K562 (cell line): ENCODE results near the gene CLDN34. TPM values are rescaled to one million over a fixed set of nuclear protein-coding genes. Genes with fewer than 3 reads are reported as not detected.

Experiments used
- ATAC-seq: fragments of 200-7000 bp; cut with Tn5 transposase; 3 replicates; pipeline ENCODE4 v1.9.1; 2020; ENCODE audit warnings: moderate library complexity
- BruUV-seq: library from RNA; stranded (reverse); fragments of 400-500 nt; replicated peaks from 2 replicates; lab custom pipeline; 2021; lab: Mats Ljungman, UMichigan
- CTCF ChIA-PET: fragments of 300-600 bp; formaldehyde crosslinking; extraction: SDS; loops from one replicate; lab custom pipeline; 2021; ENCODE audit warnings: low intra/inter-chr PET ratio; lab: Yijun Ruan, JAX
- POLR2A ChIA-PET: fragments of 300-600, 350-650 bp; sonication (Branson Sonifier 250); formaldehyde crosslinking; extraction: SDS; loops from one replicate; lab custom pipeline; 2021; ENCODE audit warnings: antibody characterized with exemption, inconsistent platforms; lab: Yijun Ruan, JAX
- DNase-seq, 4 experiments: peaks; one replicate each; pipeline versions ENCODE4 v3.0.0 to v3.0.0-alpha.2; 2011 to 2018; ENCODE audit warnings: low spot score in 3 of 4, mixed read lengths in 3 of 4; ENCODE audit errors: extremely low read depth in 1 of 4
- FAIRE-seq: peaks from 2 replicates; lab custom pipeline; 2011; peaks lifted over from hg19 to GRCh38; lab: Jason Lieb, UNC
- H2AFZ ChIP-seq: 2 replicates; pipeline ENCODE4 v1.6.0; 2011; ENCODE audit warnings: low read depth, low read length, control low read depth, inconsistent platforms
- H3K27ac ChIP-seq: fragments of 200-600 bp; 3 replicates; pipeline ENCODE4 v1.8.0; 2011; ENCODE audit warnings: low read depth, mild to moderate bottlenecking, control low read depth, inconsistent platforms, low read length, moderate library complexity, mixed read lengths; ENCODE audit errors: extremely low read depth
- H3K27me3 ChIP-seq, 2 experiments: fragments of 300-600 bp in 1 of 2; 2 replicates in 1 of 2; 3 replicates in 1 of 2; pipeline versions ENCODE4 v1.6.0 to v1.8.0; 2011; ENCODE audit warnings: inconsistent platforms in 2 of 2, low read length in 2 of 2, mild to moderate bottlenecking in 1 of 2, mixed read lengths in 1 of 2, moderate library complexity in 1 of 2; ENCODE audit not compliant: control insufficient read depth in 2 of 2, insufficient read depth in 2 of 2
- H3K36me3 ChIP-seq: fragments of 300-600 bp; 3 replicates; pipeline ENCODE4 v1.8.0; 2011; ENCODE audit warnings: mild to moderate bottlenecking, low read length, inconsistent platforms; ENCODE audit not compliant: control insufficient read depth, insufficient read depth
- H3K4me1 ChIP-seq, 2 experiments: fragments of 200-600 bp in 1 of 2; replicated peaks in 1 of 2; 2 replicates in 1 of 2; 3 replicates in 1 of 2; pipeline versions ENCODE4 v1.5.1 to v1.8.0; 2011; ENCODE audit warnings: inconsistent platforms in 2 of 2, low read length in 2 of 2, mild to moderate bottlenecking in 1 of 2, mixed read lengths in 1 of 2, moderate library complexity in 1 of 2; ENCODE audit not compliant: control insufficient read depth in 2 of 2, insufficient read depth in 2 of 2
- H3K4me2 ChIP-seq: 2 replicates; pipeline ENCODE4 v1.6.1; 2011; ENCODE audit warnings: low read length, control low read depth, inconsistent platforms, mixed read lengths; ENCODE audit not compliant: insufficient read depth
- H3K4me3 ChIP-seq: fragments of 200-600 bp; sonication (generic), shearing (Covaris generic); 2 replicates; pipeline ENCODE4 v1.5.1; 2016; ENCODE audit warnings: control low read depth, inconsistent platforms
- H3K79me2 ChIP-seq: fragments of 200-600 bp; 3 replicates; pipeline ENCODE4 v1.8.0; 2011; ENCODE audit warnings: low read length, inconsistent platforms; ENCODE audit not compliant: control insufficient read depth, insufficient read depth
- H3K9ac ChIP-seq, 2 experiments: 2 replicates each; pipeline versions ENCODE4 v1.6.0 to v1.6.1; 2011; ENCODE audit warnings: low read depth in 2 of 2, low read length in 2 of 2, control low read depth in 1 of 2, inconsistent platforms in 1 of 2, mild to moderate bottlenecking in 1 of 2, mixed read lengths in 1 of 2; ENCODE audit not compliant: insufficient read depth in 1 of 2
- H3K9me1 ChIP-seq: one replicate; pipeline ENCODE4 v1.6.0; 2011; ENCODE audit warnings: inconsistent platforms, mild to moderate bottlenecking, low read length, moderate library complexity; ENCODE audit not compliant: control insufficient read depth, insufficient read depth
- H3K9me3 ChIP-seq: replicated peaks from 2 replicates; pipeline ENCODE4 v1.5.1; 2011; ENCODE audit warnings: low read depth, low read length, inconsistent platforms; ENCODE audit not compliant: control insufficient read depth, insufficient read depth
- H4K20me1 ChIP-seq: replicated peaks from 2 replicates; pipeline ENCODE4 v1.6.1; 2011; ENCODE audit warnings: low read length, inconsistent platforms, mixed read lengths; ENCODE audit not compliant: control insufficient read depth, insufficient read depth
- BRD4 ChIP-seq: fragments of 200-600 bp; sonication (generic); IDR thresholded peaks from 2 replicates; pipeline ENCODE4 v1.6.1; 2017; ENCODE audit warnings: inconsistent platforms
- DDX20 ChIP-seq: fragments of 450-650 bp; IDR thresholded peaks from 2 replicates; pipeline ENCODE4 v1.6.1; 2016; ENCODE audit warnings: missing genetic modification characterization, low read depth, mild to moderate bottlenecking, missing compliant biosample characterization, moderate library complexity
- HDGF ChIP-seq: fragments of 450-650 bp; IDR thresholded peaks from 2 replicates; pipeline ENCODE4 v1.6.1; 2016
- PHF20 ChIP-seq: fragments of 450-650 bp; IDR thresholded peaks from 2 replicates; pipeline ENCODE4 v1.6.1; 2018; ENCODE audit not compliant: partially characterized antibody
- RFX1 ChIP-seq: fragments of 450-650 bp; IDR thresholded peaks from 2 replicates; pipeline ENCODE4 v1.6.1; 2016; ENCODE audit warnings: mild to moderate bottlenecking, moderate library complexity
- SRSF3 ChIP-seq: fragments of 200-400 bp; formaldehyde crosslinking; IDR thresholded peaks from 2 replicates; pipeline ENCODE4 v1.6.1; 2016; ENCODE audit warnings: mild to moderate bottlenecking, low read length, moderate library complexity; ENCODE audit not compliant: insufficient read depth
- SUPT5H ChIP-seq: fragments of 450-650 bp; IDR thresholded peaks from 2 replicates; pipeline ENCODE4 v1.6.1; 2016
- TCF7 ChIP-seq: sonication (generic); IDR thresholded peaks from 2 replicates; pipeline ENCODE4 v1.6.1; 2016; ENCODE audit warnings: antibody characterized with exemption, borderline replicate concordance
- TEAD1 ChIP-seq, 2 experiments: fragments of 450-650 bp in 1 of 2; sonication (generic) in 1 of 2; formaldehyde crosslinking; IDR thresholded peaks; 2 replicates each; pipeline versions ENCODE4 v1.4.0 to v1.8.0; 2020 to 2022; ENCODE audit warnings: mild to moderate bottlenecking in 2 of 2, missing genetic modification reagents in 1 of 2
- WGBS: fragments of 100-300 bp; shearing (Covaris generic); methylation state at CpG from one replicate; pipeline ENCODE4 v1.1.6; 2016; ENCODE audit warnings: low coverage, mixed read lengths; ENCODE audit not compliant: insufficient coverage; ENCODE audit errors: missing lambda C conversion rate; 5-methylcytosine and 5-hydroxymethylcytosine counted together
- in situ Hi-C: fragments of 300-500 bp; cut with MboI; formaldehyde crosslinking; loops from 4 replicates; pipeline ENCODE4 v1.15.0; 2018; ENCODE audit warnings: inconsistent platforms, mixed read lengths
- intact Hi-C: fragments of 100-400 bp; cut with micrococcal nuclease; formaldehyde crosslinking; loops from 2 replicates; pipeline ENCODE4 v1.14.2; 2022
- polyA plus RNA-seq, 8 experiments: library from polyadenylated mRNA; depleted of rRNA in 4 of 8; stranded (reverse) in 5 of 8; unstranded in 3 of 8; fragments of >200 nt; fragmentation: Nextera tagmentation in 2 of 8; fragmentation: Illumina TruSeq in 1 of 8; extraction: Ambion mirVana in 2 of 8; extraction: Trizol in 1 of 8; gene quantifications; 2 replicates each; pipeline versions ENCODE4 v1.2.1 to v1.2.3, GENCODE V29; 2011 to 2014; ENCODE audit warnings: inconsistent platforms in 1 of 8, missing spikeins in 1 of 8
- total RNA-seq, 7 experiments: library from RNA; depleted of rRNA in 6 of 7; stranded (reverse); fragments of >200 nt in 6 of 7; fragmentation: Illumina TruSeq in 2 of 7; extraction: Trizol in 2 of 7; gene quantifications; 2 replicates each; pipeline versions ENCODE4 v1.2.1 to v1.2.3, GENCODE V29; 2011 to 2021; ENCODE audit warnings: low replicate concordance in 1 of 7

Gene CLDN34
- total and polyA plus RNA-seq, 9 of the 15 experiments (the other 6 are each of a cell fraction or from before 2014, with no cell fraction given) = not detected

DNA sequence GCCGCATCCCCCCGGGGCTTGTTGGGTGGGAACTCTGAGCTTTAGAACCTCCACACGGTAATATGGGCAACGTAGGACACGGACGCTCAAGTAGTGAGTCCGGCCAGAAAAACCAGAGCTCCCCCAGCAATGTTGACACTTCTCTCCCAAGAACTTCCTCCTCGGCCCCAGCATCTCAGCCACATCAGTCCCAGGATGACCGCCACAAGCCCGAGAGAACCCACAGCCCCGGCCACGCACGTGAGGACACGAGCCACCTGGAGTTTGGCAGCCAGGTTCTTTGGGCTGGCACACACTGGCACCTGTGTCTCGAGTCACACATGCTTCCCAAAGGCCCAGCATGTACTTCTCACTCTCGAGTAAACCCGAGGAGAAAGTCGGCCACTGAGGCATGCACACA lies 16.3 kb downstream of the CLDN34 start:
- Histone ChIP-seq H3K9me3 (no peaks in the 10 kb centered on the region), H2AFZ (no peak overlapping the region), H4K20me1 (no peaks in the 10 kb centered on the region), H3K27ac (no peak overlapping the region), H3K4me3 (no peak overlapping the region), H3K4me1 (no peaks in the 10 kb centered on the region), H3K27me3 (peaks cover 0 to 14% of the 10 kb centered on the region in 2 experiments; a peak in 2 of 5 replicates), H3K9me1 (no peaks in the 10 kb centered on the region), H3K79me2 (no peaks in the 10 kb centered on the region), H3K4me2 (no peak overlapping the region), H3K9ac (no peak overlapping the region), H3K36me3 (no peaks in the 10 kb centered on the region)
- POLR2A ChIA-PET = no interaction called here
- FAIRE-seq = no peak
- WGBS = 3% methylated on average over 11 of the region's 18 CpGs
- CTCF ChIA-PET = interaction anchor here (15.9 kb wide), 1 partner anchor 134 kb away, joined by 400 read pairs; no protein-coding TSS in a partner anchor
- intact Hi-C loops = no loop called here
- TF ChIP-seq SRSF3 (no peak), TCF7 (no peak), DDX20 (tag) (no peak), SUPT5H (no peak), RFX1 (no peak), TEAD1 (CRISPR knock-in tag; IDR thresholded peaks at IDR 0.05) (no peak), BRD4 (no peak), HDGF (no peak), PHF20 (no peak)
- in situ Hi-C loops = no loop called here
- no TSS peak for BruUV-seq
- no peak for DNase-seq
- ATAC-seq = no peak
